Measurements from ENCODE around the gene PANK4. TPM values are rescaled to one million over a fixed set of nuclear protein-coding genes. Genes with fewer than 3 reads are reported as not detected.

Gene PANK4
- total and polyA plus RNA-seq, 12 donors = 26.1 to 56.4 (median 34.5) TPM

- Histone ChIP-seq H3K9me3 (no peaks in the 10 kb centered on the region), H3K27ac (no peak overlapping the region), H3K36me3 (peaks cover 28 to 99% (median 73%) of the 10 kb centered on the region in 9 donors), H3K27me3 (no peaks in the 10 kb centered on the region), H3K4me3 (no peak overlapping the region), H3K4me1 (peaks cover 0 to 6% (median 0%) of the 10 kb centered on the region in 9 donors)
- intact Hi-C loops (cut with DNase I) = no loop called here
- WGBS, 2 donors = 94 to 95% methylated on average over 14 of the region's 14 CpGs
- DNase-seq = no peak
- TF ChIP-seq, protein P1, sequence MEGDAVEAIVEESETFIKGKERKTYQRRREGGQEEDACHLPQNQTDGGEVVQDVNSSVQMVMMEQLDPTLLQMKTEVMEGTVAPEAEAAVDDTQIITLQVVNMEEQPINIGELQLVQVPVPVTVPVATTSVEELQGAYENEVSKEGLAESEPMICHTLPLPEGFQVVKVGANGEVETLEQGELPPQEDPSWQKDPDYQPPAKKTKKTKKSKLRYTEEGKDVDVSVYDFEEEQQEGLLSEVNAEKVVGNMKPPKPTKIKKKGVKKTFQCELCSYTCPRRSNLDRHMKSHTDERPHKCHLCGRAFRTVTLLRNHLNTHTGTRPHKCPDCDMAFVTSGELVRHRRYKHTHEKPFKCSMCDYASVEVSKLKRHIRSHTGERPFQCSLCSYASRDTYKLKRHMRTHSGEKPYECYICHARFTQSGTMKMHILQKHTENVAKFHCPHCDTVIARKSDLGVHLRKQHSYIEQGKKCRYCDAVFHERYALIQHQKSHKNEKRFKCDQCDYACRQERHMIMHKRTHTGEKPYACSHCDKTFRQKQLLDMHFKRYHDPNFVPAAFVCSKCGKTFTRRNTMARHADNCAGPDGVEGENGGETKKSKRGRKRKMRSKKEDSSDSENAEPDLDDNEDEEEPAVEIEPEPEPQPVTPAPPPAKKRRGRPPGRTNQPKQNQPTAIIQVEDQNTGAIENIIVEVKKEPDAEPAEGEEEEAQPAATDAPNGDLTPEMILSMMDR (IDR thresholded peaks at IDR 0.05) = no peak
- no peak for ATAC-seq
Measured at GRCh38 chr1:2516946-2517345, 9.4 kb downstream of the PANK4 start.

- no peak overlapping the region for H3K27ac ChIP-seq
- whole genome bisulfite sequencing, 2 donors = 93 to 94% methylated on average over 17 of the region's 17 CpGs
- no peak overlapping the region for H3K4me3 ChIP-seq
- H3K27me3 ChIP-seq = no peaks in the 10 kb centered on the region
- no peak for DNase-seq
- H3K36me3 ChIP-seq = peaks cover 30 to 100% (median 81%) of the 10 kb centered on the region in 9 donors
- TF ChIP-seq, protein P1 (IDR thresholded peaks at IDR 0.05) = no peak
- intact Hi-C loops (cut with DNase I) = no loop called here
- no peak for ATAC-seq
- no peaks in the 10 kb centered on the region for H3K9me3 ChIP-seq
- H3K4me1 ChIP-seq = peaks cover 0 to 4% (median 0%) of the 10 kb centered on the region in 9 donors
Measured at GRCh38 chr1:2516124-2516523, 10.3 kb downstream of the PANK4 start.

GRCh38 chr1:2515763-2516080, 10.7 kb downstream of the PANK4 start:
- Histone ChIP-seq H3K36me3 (peaks cover 30 to 100% (median 79%) of the 10 kb centered on the region in 9 donors), H3K4me1 (peaks cover 0 to under 1% (median 0%) of the 10 kb centered on the region in 9 donors), H3K27me3 (no peaks in the 10 kb centered on the region), H3K4me3 (no peak overlapping the region), H3K9me3 (no peaks in the 10 kb centered on the region), H3K27ac (no peak overlapping the region)
- intact Hi-C loops (cut with DNase I) = no loop called here
- ATAC-seq (no peak), DNase-seq (no peak)
- TF ChIP-seq, protein P1 (IDR thresholded peaks at IDR 0.05) = no peak
- 91 to 93% methylated on average over 11 of the region's 11 CpGs for whole genome bisulfite sequencing, 2 donors

DNA sequence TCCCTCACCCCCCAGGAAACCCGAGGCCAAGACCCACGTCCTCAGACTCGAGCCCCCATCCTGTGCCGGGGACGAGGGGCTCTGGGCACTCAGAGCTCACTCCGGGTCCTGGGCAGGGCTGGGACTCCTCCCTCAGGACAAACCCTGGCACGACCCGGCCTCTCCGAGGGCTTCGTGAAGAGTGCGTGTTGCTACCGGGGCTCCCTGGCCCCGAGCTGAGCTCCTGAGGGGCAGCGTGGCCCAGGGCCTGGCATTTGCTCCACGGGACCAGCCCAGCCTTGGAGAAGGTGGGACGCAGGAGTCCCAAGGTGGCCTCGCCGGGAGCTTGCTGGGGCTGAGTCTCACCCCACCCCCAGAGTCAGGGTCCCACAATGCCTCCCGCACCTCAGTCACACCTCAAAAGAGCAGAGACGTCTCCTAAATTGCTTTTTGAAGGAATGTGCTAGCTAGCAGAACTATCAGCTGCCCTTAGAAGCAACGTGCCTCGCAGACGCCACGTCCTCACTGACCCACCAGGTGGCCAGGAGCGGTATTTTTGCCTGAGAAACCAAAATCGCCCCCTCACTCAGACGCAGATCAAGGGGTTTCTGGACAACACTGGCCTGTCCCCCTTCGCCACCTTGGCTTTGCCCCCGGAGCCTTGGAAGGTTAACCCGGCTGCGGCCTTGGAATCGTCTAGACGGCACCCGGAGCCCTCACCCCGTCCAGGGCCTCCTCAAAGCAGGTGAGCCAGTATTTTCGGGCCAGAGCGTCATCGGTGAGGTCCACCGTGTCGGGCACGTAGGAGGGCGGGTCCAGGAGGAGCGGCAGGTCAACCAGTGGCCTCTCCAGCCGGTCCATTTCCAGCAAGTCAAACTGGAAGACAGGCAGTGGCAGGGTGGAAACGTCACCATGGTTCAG, 11.3 kb downstream of the PANK4 start:
- ATAC-seq (no peak), DNase-seq (no peak)
- 92 to 93% methylated on average over 45 of the region's 45 CpGs for WGBS, 2 donors
- no peaks in the 10 kb centered on the region for H3K4me1 ChIP-seq
- no peak overlapping the region for H3K4me3 ChIP-seq
- H3K27me3 ChIP-seq = no peaks in the 10 kb centered on the region
- peaks cover 30 to 100% (median 73%) of the 10 kb centered on the region in 9 donors for H3K36me3 ChIP-seq
- TF ChIP-seq, protein P1 (IDR thresholded peaks at IDR 0.05) = no peak
- H3K9me3 ChIP-seq = no peaks in the 10 kb centered on the region
- no peak overlapping the region for H3K27ac ChIP-seq
- intact Hi-C loops (cut with DNase I) = no loop called here

Data from heart right ventricle (tissue), 16 donors.